ENCODE measurements around the gene BDKRB1.

BDKRB1 gene

DNA sequence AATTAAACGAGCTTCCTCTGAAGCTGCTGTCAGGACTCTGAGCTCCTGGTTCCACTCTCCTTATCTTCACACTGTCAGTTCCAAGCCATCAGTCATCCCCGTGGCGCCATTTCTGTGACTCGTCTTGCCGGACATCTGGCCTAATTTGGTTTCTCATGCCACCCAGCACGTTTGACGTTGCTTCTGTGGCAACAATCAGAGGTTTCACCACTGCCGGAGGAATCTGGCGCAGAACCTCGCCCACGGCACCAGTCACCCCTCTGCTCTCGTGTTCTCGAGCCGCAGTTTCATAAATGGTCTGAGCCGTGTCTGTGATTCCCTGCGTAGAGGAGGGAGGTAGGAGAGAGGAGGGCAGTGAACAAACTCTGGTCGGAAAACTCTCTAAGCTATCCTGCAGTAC, 29.7 kb downstream of the BDKRB1 start:
- DNase-seq = no peak

DNA sequence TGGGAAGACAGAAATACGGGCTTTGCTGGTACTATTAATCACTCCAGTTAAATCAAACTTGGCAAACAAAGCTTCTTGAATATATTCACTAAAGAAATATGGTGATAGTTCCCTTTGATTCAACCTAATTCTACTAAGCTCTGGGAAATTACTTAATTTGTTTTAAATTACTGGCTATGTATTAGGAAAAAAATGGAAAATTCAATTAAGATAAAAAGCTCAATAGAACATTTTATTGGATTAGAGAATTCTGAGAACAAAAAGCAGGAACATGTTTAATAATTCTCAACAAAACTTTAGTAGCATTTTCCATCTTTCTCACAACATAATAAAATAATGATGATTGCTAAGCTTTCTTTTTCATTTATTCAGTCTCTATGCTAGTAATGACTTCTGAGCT, 30.2 kb downstream of the BDKRB1 start:
- DNase-seq = no peak

DNA sequence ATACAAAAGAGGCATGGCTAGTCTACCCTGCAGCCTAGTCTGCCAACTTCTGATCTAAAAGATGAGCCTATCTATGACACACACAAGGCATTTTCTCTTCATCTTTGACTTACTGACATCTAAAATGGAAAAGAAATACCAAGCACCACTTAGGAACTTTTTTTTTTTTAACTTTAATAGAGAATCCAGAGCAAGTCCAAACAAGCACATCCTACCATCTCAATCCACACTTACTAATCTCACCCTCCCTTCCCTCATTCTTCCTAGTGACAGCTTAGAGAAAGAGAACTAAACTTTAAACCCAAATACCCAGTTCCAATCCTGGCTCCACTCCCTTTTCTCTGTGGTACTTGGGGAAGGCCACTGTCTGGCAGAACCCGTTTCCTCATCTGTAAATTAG, 31.8 kb downstream of the BDKRB1 start:
- DNase-seq = no peak

- DNase-seq = no peak
Observed at GRCh38 chr14:96294246-96294645, 38.2 kb downstream of the BDKRB1 start.

DNA sequence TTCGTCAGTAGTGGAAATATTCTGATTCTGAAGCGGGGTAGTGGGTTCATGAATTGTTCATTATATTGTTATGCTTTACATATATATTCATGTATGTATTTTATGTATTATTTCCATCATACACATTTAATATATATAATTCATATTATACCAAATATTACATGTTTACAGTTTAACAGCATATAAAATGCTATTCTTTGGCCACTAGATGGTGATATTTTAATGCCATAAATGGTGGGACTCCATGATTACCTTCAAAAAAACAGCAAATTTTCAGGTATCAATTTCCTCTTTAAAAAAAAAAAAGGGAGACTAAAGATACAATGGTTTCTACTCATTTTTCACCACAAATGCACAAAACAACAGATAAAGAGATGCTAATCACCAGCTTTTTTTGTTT, 41.0 kb downstream of the BDKRB1 start:
- DNase-seq = no peak

DNA sequence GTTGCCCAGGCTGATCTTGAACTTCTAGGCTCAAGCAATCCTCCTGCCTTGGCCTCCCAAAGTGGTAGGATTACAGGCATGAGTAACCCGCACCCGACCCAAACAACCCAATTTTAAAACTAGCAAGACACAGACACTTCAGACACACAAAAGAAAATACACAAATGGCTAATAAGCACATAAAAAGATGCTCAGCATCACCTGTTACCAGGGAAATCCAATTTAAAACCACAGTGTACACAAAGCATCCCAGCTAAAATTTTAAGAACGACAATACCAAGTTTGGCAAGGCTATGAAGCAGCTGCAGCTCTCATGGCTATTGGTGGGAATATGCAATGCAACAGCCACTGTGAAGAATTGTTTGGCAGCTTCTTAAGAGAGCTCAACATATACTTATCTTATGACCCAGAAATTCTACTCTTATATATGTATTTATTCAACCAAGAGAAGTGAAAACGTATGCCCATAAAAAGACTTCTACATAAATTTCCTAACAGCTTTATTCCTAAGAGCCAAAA, 42.0 kb downstream of the BDKRB1 start:
- DNase-seq = no peak

DNA sequence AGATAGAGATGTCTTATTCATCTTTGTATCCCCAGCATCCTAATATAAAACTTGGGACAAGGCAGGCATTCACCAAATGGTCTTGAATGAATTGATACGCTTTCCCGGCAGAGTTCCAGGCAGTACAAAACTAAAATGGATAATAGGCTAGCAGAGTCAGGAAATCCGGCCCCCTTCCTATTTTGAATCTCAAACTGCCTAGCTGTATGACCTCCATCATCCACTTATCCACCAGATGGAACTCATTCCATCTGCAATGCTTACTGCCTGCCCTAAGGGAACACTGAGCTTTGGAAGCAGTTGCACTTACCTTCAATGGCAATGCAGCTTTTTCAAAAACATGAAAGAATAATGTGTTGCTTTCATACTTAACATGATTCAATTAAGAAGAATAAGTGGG, 43.4 kb downstream of the BDKRB1 start:
- no peak for DNase-seq

DNA sequence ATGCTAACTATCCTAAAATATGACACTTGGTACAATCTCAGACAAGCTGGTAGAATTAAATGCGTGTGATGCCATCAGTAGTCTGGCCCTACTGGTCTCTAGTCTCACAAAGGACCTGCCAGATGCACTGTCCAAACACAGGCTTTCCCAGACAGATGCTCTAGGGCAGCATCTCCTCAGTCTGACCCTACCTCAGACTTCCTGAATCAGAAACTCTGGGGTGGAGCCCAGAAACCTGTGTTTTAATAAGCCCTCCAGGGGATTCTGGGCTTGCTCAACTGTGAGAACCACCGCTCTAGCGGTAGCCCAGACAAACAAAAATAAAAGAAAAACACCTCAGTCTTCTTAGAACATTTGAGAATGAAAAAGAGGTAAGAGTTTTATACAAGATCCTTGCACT, 48.0 kb downstream of the BDKRB1 start:
- no peak for DNase-seq

GRCh38 chr14:96304956-96305355, 48.9 kb downstream of the BDKRB1 start:
- DNase-seq = no peak

- DNase-seq = no peak
Observed at GRCh38 chr14:96307434-96307833, 51.4 kb downstream of the BDKRB1 start.

DNA sequence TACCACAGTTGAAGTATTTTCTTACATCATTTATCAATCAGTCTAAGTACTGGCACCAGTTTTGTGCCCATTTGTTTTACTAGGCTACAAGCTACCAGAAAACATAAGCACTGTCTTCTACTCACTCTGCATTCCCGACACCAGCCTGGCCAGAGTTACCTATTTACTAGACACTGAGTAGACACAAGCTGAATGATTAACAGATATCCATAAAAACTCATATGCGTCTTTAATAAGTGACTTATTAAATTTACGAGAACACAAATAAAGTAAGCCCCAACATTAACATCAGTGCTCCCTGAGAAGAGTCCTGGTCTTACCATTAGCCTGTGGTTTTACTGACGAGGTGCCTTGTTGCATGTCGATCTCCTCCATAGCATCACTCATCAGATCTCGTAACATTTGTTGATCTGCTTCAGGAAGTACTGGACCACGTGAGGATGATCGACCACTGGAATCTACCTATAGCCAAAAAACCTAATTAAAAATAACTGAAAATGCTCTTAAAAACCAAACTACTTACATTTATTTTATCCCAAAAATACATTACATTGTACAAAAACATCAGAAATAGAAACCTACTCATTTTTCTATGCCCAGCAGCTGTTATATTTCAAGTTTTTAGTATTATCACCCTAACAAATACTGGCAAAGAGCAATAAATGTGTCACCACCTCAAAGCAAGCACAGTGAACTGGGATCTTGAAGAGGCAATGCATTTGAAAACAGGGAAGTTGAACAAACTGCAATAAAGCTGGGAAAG, 53.3 kb downstream of the BDKRB1 start:
- no peak for DNase-seq

- no peak for DNase-seq
Observed at GRCh38 chr14:96309896-96310330, 53.9 kb downstream of the BDKRB1 start.

- no peak for DNase-seq
Observed at GRCh38 chr14:96310906-96311305, 54.9 kb downstream of the BDKRB1 start.
